Panc1 (cell line): ENCODE data around the gene BAX. TPM values are rescaled to one million over a fixed set of nuclear protein-coding genes. Genes with fewer than 3 reads are reported as not detected.
"Not testable (repeated sequence)": the region's sequence is repeated elsewhere in the genome, so short reads cannot be mapped to it uniquely, and the experiment has no call there.

Source experiments
- ATAC-seq: fragments of 200-7000 bp; cut with Tn5 transposase; 2 replicates; pipeline ENCODE4 v1.9.1; 2020; ENCODE audit warnings: mild to moderate bottlenecking, moderate library complexity
- BruUV-seq: library from RNA; stranded (reverse); fragments of 400-500 nt; replicated peaks from 2 replicates; lab custom pipeline; 2021; lab: Mats Ljungman, UMichigan
- CTCF ChIA-PET: fragments of 300-600 bp; sonication (Branson Sonifier 250); formaldehyde crosslinking; loops from one replicate; lab custom pipeline; 2022; ENCODE audit warnings: antibody characterized with exemption; lab: Charles Lee
- POLR2A ChIA-PET: fragments of 300-600 bp; sonication (Branson Sonifier 250); formaldehyde crosslinking; loops from one replicate; lab custom pipeline; 2022; ENCODE audit warnings: antibody characterized with exemption; lab: Charles Lee
- DNase-seq: peaks from one replicate; pipeline ENCODE4 v3.0.0-alpha.2; 2010; ENCODE audit warnings: low read depth, low spot score
- H3K27ac ChIP-seq: 2 replicates; pipeline ENCODE4 v1.5.1; 2011; ENCODE audit warnings: mild to moderate bottlenecking, low read length, inconsistent platforms
- H3K27me3 ChIP-seq: fragments of 200-500 bp; sonication (Bioruptor generic); 2 replicates; pipeline ENCODE4 v1.6.0; 2014; ENCODE audit warnings: low read length, inconsistent platforms; ENCODE audit not compliant: control insufficient read depth, insufficient read depth
- H3K36me3 ChIP-seq: fragments of 200-500 bp; sonication (Bioruptor generic); 2 replicates; pipeline ENCODE4 v1.5.1; 2014; ENCODE audit warnings: inconsistent platforms, mild to moderate bottlenecking, low read length, moderate library complexity; ENCODE audit not compliant: control insufficient read depth, insufficient read depth
- H3K4me1 ChIP-seq: 2 replicates; pipeline ENCODE4 v1.5.1; 2011; ENCODE audit warnings: inconsistent platforms, mild to moderate bottlenecking, low read length, moderate library complexity; ENCODE audit not compliant: control insufficient read depth, insufficient read depth
- H3K4me3 ChIP-seq, 2 experiments: 2 replicates each; pipeline ENCODE4 v1.5.1; 2011 to 2012; ENCODE audit warnings: low read depth in 2 of 2, low read length in 2 of 2, mild to moderate bottlenecking in 2 of 2, inconsistent platforms in 1 of 2, moderate library complexity in 1 of 2
- H3K9me3 ChIP-seq: fragments of 200-500 bp; sonication (Bioruptor generic); 2 replicates; pipeline ENCODE4 v1.5.1; 2014; ENCODE audit warnings: low read depth, mild to moderate bottlenecking, inconsistent platforms, low read length, moderate library complexity; ENCODE audit not compliant: control insufficient read depth, insufficient read depth
- CTCF ChIP-seq: fragments of 450-650 bp; IDR thresholded peaks from 2 replicates; pipeline ENCODE4 v1.5.1; 2017; ENCODE audit warnings: mild to moderate bottlenecking
- POLR2AphosphoS5 ChIP-seq: IDR thresholded peaks from 2 replicates; pipeline ENCODE4 v1.6.1; 2012; ENCODE audit warnings: mild to moderate bottlenecking, low read depth, low read length, moderate library complexity
- SIN3A ChIP-seq: IDR thresholded peaks from 2 replicates; pipeline ENCODE4 v1.6.1; 2012; ENCODE audit warnings: low read depth, mild to moderate bottlenecking, low read length, moderate library complexity, borderline replicate concordance; ENCODE audit not compliant: insufficient read depth
- TCF7L2 ChIP-seq: IDR thresholded peaks from 2 replicates; pipeline ENCODE4 v1.6.1; 2011; ENCODE audit warnings: mild to moderate bottlenecking, low read depth, low read length, inconsistent platforms
- in situ Hi-C: cut with HindIII; loops from 2 replicates; pipeline ENCODE4 v1.10.0; 2016; ENCODE audit warnings: low sequenced_read_pairs, low pct_unique_long_range_greater_than_20kb
- intact Hi-C: fragments of 100-400 bp; cut with micrococcal nuclease; formaldehyde crosslinking; loops from one replicate; pipeline ENCODE4 v1.10.0; 2022; ENCODE audit not compliant: unreplicated experiment
- total RNA-seq: library from RNA; stranded (reverse); gene quantifications from one replicate; pipeline ENCODE4 v1.2.1, GENCODE V29; 2021; ENCODE audit not compliant: unreplicated experiment
- TF ChIP-seq, protein P1 (sequence below), 2 experiments: IDR thresholded peaks; 2 replicates each; pipeline ENCODE4 v1.6.1; 2011 to 2012; ENCODE audit warnings: low read depth in 2 of 2, control low read depth in 1 of 2, low read length in 1 of 2, mild to moderate bottlenecking in 1 of 2, moderate library complexity in 1 of 2; ENCODE audit not compliant: insufficient read depth in 1 of 2

BAX gene
- total RNA-seq, 1 experiment from 2014 or later: 100 TPM

DNA sequence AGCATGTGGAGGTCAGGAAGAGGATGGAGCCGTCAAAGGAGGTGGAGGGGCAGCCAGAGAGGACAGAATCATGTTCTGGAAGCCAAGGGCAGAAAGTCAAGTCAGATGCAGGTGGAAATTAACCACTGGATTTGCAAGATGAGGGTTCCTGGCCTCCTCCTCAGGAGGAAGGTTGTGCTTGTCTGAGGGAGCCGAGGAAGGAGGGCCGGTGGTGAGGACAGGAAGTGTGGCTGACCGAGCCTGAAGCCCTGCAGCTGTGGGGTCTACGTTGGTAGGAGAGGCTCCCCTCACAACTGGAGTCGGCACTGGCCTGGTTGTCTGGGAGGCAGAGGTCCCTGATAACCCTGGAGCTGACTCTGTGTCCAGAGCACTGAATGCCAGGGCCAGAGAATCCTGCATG lies 36.6 kb upstream of the BAX start:
- no peaks in the 10 kb centered on the region for H3K9me3 ChIP-seq
- POLR2A ChIA-PET: interaction anchor here (0.6 kb wide), 1 partner anchor 18 kb away, joined by 8 read pairs; the partner anchor contains the start of gene NUCB1
- H3K4me3 ChIP-seq: no peak overlapping the region
- no peaks in the 10 kb centered on the region for H3K27me3 ChIP-seq
- no TSS peak for BruUV-seq
- DNase-seq: no peak
- CTCF ChIA-PET: no interaction called here
- peaks cover 4% of the 10 kb centered on the region; the same call in 1 of the 2 replicates for H3K36me3 ChIP-seq
- intact Hi-C loops (no loop called here), in situ Hi-C loops (no loop called here)
- no peaks in the 10 kb centered on the region for H3K4me1 ChIP-seq
- ATAC-seq: no peak
- TF ChIP-seq CTCF (no peak), TCF7L2 (no peak), SIN3A (no peak), POLR2AphosphoS5 (no peak)
- TF ChIP-seq, protein P1, sequence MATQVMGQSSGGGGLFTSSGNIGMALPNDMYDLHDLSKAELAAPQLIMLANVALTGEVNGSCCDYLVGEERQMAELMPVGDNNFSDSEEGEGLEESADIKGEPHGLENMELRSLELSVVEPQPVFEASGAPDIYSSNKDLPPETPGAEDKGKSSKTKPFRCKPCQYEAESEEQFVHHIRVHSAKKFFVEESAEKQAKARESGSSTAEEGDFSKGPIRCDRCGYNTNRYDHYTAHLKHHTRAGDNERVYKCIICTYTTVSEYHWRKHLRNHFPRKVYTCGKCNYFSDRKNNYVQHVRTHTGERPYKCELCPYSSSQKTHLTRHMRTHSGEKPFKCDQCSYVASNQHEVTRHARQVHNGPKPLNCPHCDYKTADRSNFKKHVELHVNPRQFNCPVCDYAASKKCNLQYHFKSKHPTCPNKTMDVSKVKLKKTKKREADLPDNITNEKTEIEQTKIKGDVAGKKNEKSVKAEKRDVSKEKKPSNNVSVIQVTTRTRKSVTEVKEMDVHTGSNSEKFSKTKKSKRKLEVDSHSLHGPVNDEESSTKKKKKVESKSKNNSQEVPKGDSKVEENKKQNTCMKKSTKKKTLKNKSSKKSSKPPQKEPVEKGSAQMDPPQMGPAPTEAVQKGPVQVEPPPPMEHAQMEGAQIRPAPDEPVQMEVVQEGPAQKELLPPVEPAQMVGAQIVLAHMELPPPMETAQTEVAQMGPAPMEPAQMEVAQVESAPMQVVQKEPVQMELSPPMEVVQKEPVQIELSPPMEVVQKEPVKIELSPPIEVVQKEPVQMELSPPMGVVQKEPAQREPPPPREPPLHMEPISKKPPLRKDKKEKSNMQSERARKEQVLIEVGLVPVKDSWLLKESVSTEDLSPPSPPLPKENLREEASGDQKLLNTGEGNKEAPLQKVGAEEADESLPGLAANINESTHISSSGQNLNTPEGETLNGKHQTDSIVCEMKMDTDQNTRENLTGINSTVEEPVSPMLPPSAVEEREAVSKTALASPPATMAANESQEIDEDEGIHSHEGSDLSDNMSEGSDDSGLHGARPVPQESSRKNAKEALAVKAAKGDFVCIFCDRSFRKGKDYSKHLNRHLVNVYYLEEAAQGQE (IDR thresholded peaks at IDR 0.05; ENCODE audit: insufficient read depth in 1 of 2, low read depth in 2 of 2, low read length in 1 of 2): no peak
- H3K27ac ChIP-seq: no peak overlapping the region

- DNase-seq (no peak), ATAC-seq (peak; percentile 83)
- Histone ChIP-seq H3K9me3 (no peaks in the 10 kb centered on the region), H3K27ac (no peak overlapping the region), H3K4me3 (no peak overlapping the region), H3K27me3 (no peaks in the 10 kb centered on the region), H3K4me1 (no peaks in the 10 kb centered on the region), H3K36me3 (no peaks in the 10 kb centered on the region)
- CTCF ChIA-PET: no interaction called here
- TF ChIP-seq TCF7L2: no peak
- TF ChIP-seq POLR2AphosphoS5: no peak
- TF ChIP-seq, protein P1 (IDR thresholded peaks at IDR 0.05; ENCODE audit: insufficient read depth in 1 of 2, low read depth in 2 of 2, low read length in 1 of 2): no peak
- no peak for TF ChIP-seq SIN3A
- no peak for TF ChIP-seq CTCF
- in situ Hi-C loops (no loop called here), intact Hi-C loops (no loop called here)
- no TSS peak for BruUV-seq
- POLR2A ChIA-PET: no interaction called here
These were observed 35.9 kb upstream of the BAX start for GRCh38 chr19:48918801-48919247.

GRCh38 chr19:48919271-48919670 lies 35.4 kb upstream of the BAX start:
- H3K36me3 ChIP-seq, H3K9me3 ChIP-seq, CTCF ChIA-PET, H3K27me3 ChIP-seq, H3K27ac ChIP-seq, POLR2A ChIA-PET, intact Hi-C loops, in situ Hi-C loops, H3K4me3 ChIP-seq, H3K4me1 ChIP-seq, BruUV-seq, DNase-seq, ATAC-seq: not testable (repeated sequence)
